ENCODE data around the gene RNF150. TPM values are rescaled to one million over a fixed set of nuclear protein-coding genes. Genes with fewer than 3 reads are reported as not detected.

RNF150 gene
- total RNA-seq, 1 experiment from 2014 or later, result 2.7 TPM

DNA sequence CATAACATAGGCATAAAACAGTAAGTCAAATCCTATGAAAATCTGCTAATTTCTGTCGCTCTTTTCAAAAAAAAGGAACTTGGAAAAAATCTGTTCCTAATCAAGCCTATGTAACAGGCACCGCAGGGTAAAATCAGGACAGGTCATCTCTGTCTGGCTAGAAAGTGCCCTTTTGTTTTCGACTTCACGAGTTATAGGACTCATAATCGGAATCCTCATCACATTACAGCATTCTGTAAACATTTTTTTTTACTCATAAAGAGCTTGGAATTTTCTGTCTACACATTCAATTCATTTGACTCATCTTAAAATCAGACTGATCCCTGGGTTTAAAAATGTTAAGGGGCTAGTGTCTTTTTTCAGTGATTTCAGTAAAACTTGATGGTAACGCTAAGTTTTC is 195.4 kb downstream of the RNF150 start:
- H3K9me3 ChIP-seq (ENCODE audit: low read depth, low read length, poor library complexity, severe bottlenecking), result no peaks in the 10 kb centered on the region
- ChIA-PET POLR2A (ENCODE audit: low non-redundant PET) (no interaction called here), CTCF (no interaction called here)
- H3K27me3 ChIP-seq (replicated peaks; ENCODE audit: insufficient read depth, low read depth, low read length, poor library complexity), result no peaks in the 10 kb centered on the region
- intact Hi-C loops (cut with micrococcal nuclease; ENCODE audit: unreplicated experiment), result no loop called here
- no peak for TF ChIP-seq EZH2 (IDR thresholded peaks at IDR 0.05; ENCODE audit: borderline replicate concordance, low read depth, low read length, poor library complexity, severe bottlenecking)
- TF ChIP-seq, protein P1, sequence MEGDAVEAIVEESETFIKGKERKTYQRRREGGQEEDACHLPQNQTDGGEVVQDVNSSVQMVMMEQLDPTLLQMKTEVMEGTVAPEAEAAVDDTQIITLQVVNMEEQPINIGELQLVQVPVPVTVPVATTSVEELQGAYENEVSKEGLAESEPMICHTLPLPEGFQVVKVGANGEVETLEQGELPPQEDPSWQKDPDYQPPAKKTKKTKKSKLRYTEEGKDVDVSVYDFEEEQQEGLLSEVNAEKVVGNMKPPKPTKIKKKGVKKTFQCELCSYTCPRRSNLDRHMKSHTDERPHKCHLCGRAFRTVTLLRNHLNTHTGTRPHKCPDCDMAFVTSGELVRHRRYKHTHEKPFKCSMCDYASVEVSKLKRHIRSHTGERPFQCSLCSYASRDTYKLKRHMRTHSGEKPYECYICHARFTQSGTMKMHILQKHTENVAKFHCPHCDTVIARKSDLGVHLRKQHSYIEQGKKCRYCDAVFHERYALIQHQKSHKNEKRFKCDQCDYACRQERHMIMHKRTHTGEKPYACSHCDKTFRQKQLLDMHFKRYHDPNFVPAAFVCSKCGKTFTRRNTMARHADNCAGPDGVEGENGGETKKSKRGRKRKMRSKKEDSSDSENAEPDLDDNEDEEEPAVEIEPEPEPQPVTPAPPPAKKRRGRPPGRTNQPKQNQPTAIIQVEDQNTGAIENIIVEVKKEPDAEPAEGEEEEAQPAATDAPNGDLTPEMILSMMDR (conservative IDR thresholded peaks at IDR 0.05; ENCODE audit: low read depth, low read length), result no peak
- no peak for DNase-seq (ENCODE audit: low spot score)
- BruUV-seq (replicated peaks), result no TSS peak
- H3K4me1 ChIP-seq (ENCODE audit: insufficient read depth, low read length, poor library complexity, severe bottlenecking), result no peaks in the 10 kb centered on the region
- H3K27ac ChIP-seq (ENCODE audit: low read depth, low read length, poor library complexity, severe bottlenecking), result no peak overlapping the region
- H3K4me3 ChIP-seq (ENCODE audit: low read depth, low read length, poor library complexity, severe bottlenecking), result no peak overlapping the region
- H3K36me3 ChIP-seq (ENCODE audit: insufficient read depth, low read length, poor library complexity, severe bottlenecking), result no peaks in the 10 kb centered on the region

DNA sequence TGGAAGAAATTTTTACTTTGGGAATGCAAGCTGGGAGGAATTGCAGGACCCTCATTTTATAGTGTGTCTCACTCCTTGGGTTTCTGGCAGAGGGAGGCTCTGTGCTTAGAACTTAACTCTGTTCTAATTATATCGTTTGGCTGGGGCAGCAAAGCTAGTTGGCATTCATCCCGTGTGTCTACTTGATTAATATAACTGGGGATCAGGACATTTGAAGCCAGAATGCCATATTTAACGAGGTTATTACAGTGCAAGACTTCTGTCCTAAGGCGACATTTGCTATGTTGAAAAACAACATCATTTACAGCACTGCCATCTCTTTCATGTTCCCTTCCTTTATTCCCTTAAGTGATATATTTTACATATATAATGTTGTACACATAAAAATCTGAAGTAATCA is 198.0 kb downstream of the RNF150 start:
- CTCF ChIA-PET, result no interaction called here
- H3K27ac ChIP-seq (ENCODE audit: low read depth, low read length, poor library complexity, severe bottlenecking), result no peak overlapping the region
- no peaks in the 10 kb centered on the region for H3K27me3 ChIP-seq (replicated peaks; ENCODE audit: insufficient read depth, low read depth, low read length, poor library complexity)
- intact Hi-C loops (cut with micrococcal nuclease; ENCODE audit: unreplicated experiment), result no loop called here
- no peaks in the 10 kb centered on the region for H3K4me1 ChIP-seq (ENCODE audit: insufficient read depth, low read length, poor library complexity, severe bottlenecking)
- H3K36me3 ChIP-seq (ENCODE audit: insufficient read depth, low read length, poor library complexity, severe bottlenecking), result no peaks in the 10 kb centered on the region
- BruUV-seq (replicated peaks), result no TSS peak
- DNase-seq (ENCODE audit: low spot score), result no peak
- TF ChIP-seq, protein P1 (conservative IDR thresholded peaks at IDR 0.05; ENCODE audit: low read depth, low read length), result no peak
- no peak for TF ChIP-seq EZH2 (IDR thresholded peaks at IDR 0.05; ENCODE audit: borderline replicate concordance, low read depth, low read length, poor library complexity, severe bottlenecking)
- H3K4me3 ChIP-seq (ENCODE audit: low read depth, low read length, poor library complexity, severe bottlenecking), result no peak overlapping the region
- no peaks in the 10 kb centered on the region for H3K9me3 ChIP-seq (ENCODE audit: low read depth, low read length, poor library complexity, severe bottlenecking)
- POLR2A ChIA-PET (ENCODE audit: low non-redundant PET), result no interaction called here

DNA sequence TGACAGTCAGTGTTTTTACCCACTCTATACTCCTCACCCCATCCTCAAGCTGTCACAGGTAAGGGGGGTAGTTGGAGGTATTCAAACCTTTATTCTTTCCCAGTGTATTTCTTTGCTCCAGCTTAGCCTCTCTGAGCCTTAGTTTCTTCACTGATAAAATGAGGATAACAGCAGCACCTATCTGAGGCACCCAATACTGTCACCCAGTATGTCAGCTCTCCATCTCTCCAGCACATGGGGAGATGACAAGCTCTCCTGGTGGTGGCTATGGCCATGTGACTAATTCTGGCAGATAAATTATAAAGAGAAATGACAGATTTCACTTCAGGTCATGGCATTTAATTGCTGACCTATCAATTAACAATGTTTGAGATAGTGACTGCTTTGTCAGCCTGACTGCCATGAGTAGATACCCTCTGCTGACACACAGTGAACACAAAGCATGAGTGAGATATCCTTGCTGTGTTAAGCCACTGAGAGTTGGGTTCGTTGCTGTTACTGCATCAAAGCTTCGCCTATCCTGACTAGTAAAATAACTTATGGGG is 200.7 kb downstream of the RNF150 start:
- Histone ChIP-seq H3K9me3 (ENCODE audit: low read depth, low read length, poor library complexity, severe bottlenecking) (no peaks in the 10 kb centered on the region), H3K27ac (ENCODE audit: low read depth, low read length, poor library complexity, severe bottlenecking) (no peak overlapping the region), H3K4me1 (ENCODE audit: insufficient read depth, low read length, poor library complexity, severe bottlenecking) (no peaks in the 10 kb centered on the region), H3K4me3 (ENCODE audit: low read depth, low read length, poor library complexity, severe bottlenecking) (no peak overlapping the region), H3K27me3 (replicated peaks; ENCODE audit: insufficient read depth, low read depth, low read length, poor library complexity) (no peaks in the 10 kb centered on the region), H3K36me3 (ENCODE audit: insufficient read depth, low read length, poor library complexity, severe bottlenecking) (no peaks in the 10 kb centered on the region)
- no peak for DNase-seq (ENCODE audit: low spot score)
- TF ChIP-seq, protein P1 (conservative IDR thresholded peaks at IDR 0.05; ENCODE audit: low read depth, low read length), result no peak
- TF ChIP-seq EZH2 (IDR thresholded peaks at IDR 0.05; ENCODE audit: borderline replicate concordance, low read depth, low read length, poor library complexity, severe bottlenecking), result no peak
- CTCF ChIA-PET, result no interaction called here
- intact Hi-C loops (cut with micrococcal nuclease; ENCODE audit: unreplicated experiment), result no loop called here
- POLR2A ChIA-PET (ENCODE audit: low non-redundant PET), result no interaction called here
- BruUV-seq (replicated peaks), result no TSS peak

Measured in A673 (cell line).